ENCODE data around the gene IGBP1. TPM values are rescaled to one million over a fixed set of nuclear protein-coding genes. Genes with fewer than 3 reads are reported as not detected.

Gene IGBP1
- total RNA-seq, 1 experiment from 2014 or later = 44.8 TPM

GRCh38 chrX:70166601-70167590, 33.6 kb downstream of the IGBP1 start:
- TF ChIP-seq CTCF (IDR thresholded peaks at IDR 0.05; ENCODE audit: unreplicated experiment) = no peak
- CTCF ChIA-PET = no interaction called here
- H3K4me1 Mint-ChIP-seq (ENCODE audit: low read depth, unreplicated experiment) = peaks cover 19% of the 10 kb centered on the region
- no TSS peak for BruUV-seq (replicated peaks)
- intact Hi-C loops (cut with micrococcal nuclease; ENCODE audit: unreplicated experiment) = no loop called here
- no peak overlapping the region for H3K4me3 Mint-ChIP-seq (ENCODE audit: low read depth, unreplicated experiment)
- H3K36me3 Mint-ChIP-seq (ENCODE audit: insufficient read depth, unreplicated experiment) = no peaks in the 10 kb centered on the region
- no peak overlapping the region for H3K27ac Mint-ChIP-seq (ENCODE audit: unreplicated experiment)
- no peaks in the 10 kb centered on the region for H3K27me3 Mint-ChIP-seq (ENCODE audit: unreplicated experiment)
- no peak for DNase-seq
- H3K9me3 Mint-ChIP-seq (ENCODE audit: low read depth, unreplicated experiment) = no peaks in the 10 kb centered on the region

- no peaks in the 10 kb centered on the region for H3K36me3 Mint-ChIP-seq (ENCODE audit: insufficient read depth, unreplicated experiment)
- CTCF ChIA-PET = interaction anchor here (0.8 to 1.3 kb wide), 2 partner anchors 35 to 92 kb away, joined by 3 to 4 read pairs; partner anchors contain the start of gene IGBP1
- peak overlapping the region; percentile 36 for H3K4me3 Mint-ChIP-seq (ENCODE audit: low read depth, unreplicated experiment)
- peaks cover 19% of the 10 kb centered on the region for H3K4me1 Mint-ChIP-seq (ENCODE audit: low read depth, unreplicated experiment)
- no peak overlapping the region for H3K27ac Mint-ChIP-seq (ENCODE audit: unreplicated experiment)
- no peak for TF ChIP-seq CTCF (IDR thresholded peaks at IDR 0.05; ENCODE audit: unreplicated experiment)
- peak; percentile 8 for DNase-seq
- intact Hi-C loops (cut with micrococcal nuclease; ENCODE audit: unreplicated experiment) = no loop called here
- H3K9me3 Mint-ChIP-seq (ENCODE audit: low read depth, unreplicated experiment) = no peaks in the 10 kb centered on the region
- no peaks in the 10 kb centered on the region for H3K27me3 Mint-ChIP-seq (ENCODE audit: unreplicated experiment)
- no TSS peak for BruUV-seq (replicated peaks)
These were observed 35.3 kb downstream of the IGBP1 start for GRCh38 chrX:70168238-70169188.

- Mint-ChIP-seq H3K27ac (ENCODE audit: unreplicated experiment) (no peak overlapping the region), H3K4me1 (ENCODE audit: low read depth, unreplicated experiment) (peaks cover 19% of the 10 kb centered on the region), H3K9me3 (ENCODE audit: low read depth, unreplicated experiment) (no peaks in the 10 kb centered on the region), H3K27me3 (ENCODE audit: unreplicated experiment) (no peaks in the 10 kb centered on the region), H3K4me3 (ENCODE audit: low read depth, unreplicated experiment) (no peak overlapping the region), H3K36me3 (ENCODE audit: insufficient read depth, unreplicated experiment) (no peaks in the 10 kb centered on the region)
- DNase-seq = no peak
- intact Hi-C loops (cut with micrococcal nuclease; ENCODE audit: unreplicated experiment) = no loop called here
- CTCF ChIA-PET = no interaction called here
- no peak for TF ChIP-seq CTCF (IDR thresholded peaks at IDR 0.05; ENCODE audit: unreplicated experiment)
- BruUV-seq (replicated peaks) = no TSS peak
These were observed 36.0 kb downstream of the IGBP1 start for GRCh38 chrX:70169281-70169680.

DNA sequence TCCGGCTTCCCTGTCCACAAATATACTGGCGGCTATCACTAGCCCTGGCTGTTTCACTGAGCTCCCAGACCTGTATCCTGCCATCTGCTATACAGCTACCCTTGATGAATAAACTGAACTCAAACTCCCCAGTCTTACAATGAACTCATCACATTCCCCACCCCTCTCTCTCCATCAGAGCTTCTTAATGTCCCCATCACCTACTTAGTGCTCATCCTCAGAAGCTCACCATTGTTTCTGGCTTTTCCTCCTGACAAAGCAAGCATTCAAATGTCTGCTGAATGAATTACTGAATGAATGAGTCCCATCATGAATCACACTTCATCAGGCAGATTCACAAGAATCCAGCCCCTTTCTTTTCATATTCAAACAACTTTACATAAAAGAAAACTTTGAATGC, 38.4 kb downstream of the IGBP1 start:
- CTCF ChIA-PET = interaction anchor here (0.7 kb wide), 1 partner anchor 24 kb away, joined by 3 read pairs; no protein-coding TSS in a partner anchor
- no peak for TF ChIP-seq CTCF (IDR thresholded peaks at IDR 0.05; ENCODE audit: unreplicated experiment)
- Mint-ChIP-seq H3K36me3 (ENCODE audit: insufficient read depth, unreplicated experiment) (no peaks in the 10 kb centered on the region), H3K9me3 (ENCODE audit: low read depth, unreplicated experiment) (no peaks in the 10 kb centered on the region), H3K27ac (ENCODE audit: unreplicated experiment) (no peak overlapping the region), H3K4me3 (ENCODE audit: low read depth, unreplicated experiment) (no peak overlapping the region), H3K27me3 (ENCODE audit: unreplicated experiment) (no peaks in the 10 kb centered on the region), H3K4me1 (ENCODE audit: low read depth, unreplicated experiment) (peaks cover 19% of the 10 kb centered on the region)
- DNase-seq = no peak
- BruUV-seq (replicated peaks) = no TSS peak
- intact Hi-C loops (cut with micrococcal nuclease; ENCODE audit: unreplicated experiment) = no loop called here
